ENCODE results near the gene FAM98A.

FAM98A gene

DNA sequence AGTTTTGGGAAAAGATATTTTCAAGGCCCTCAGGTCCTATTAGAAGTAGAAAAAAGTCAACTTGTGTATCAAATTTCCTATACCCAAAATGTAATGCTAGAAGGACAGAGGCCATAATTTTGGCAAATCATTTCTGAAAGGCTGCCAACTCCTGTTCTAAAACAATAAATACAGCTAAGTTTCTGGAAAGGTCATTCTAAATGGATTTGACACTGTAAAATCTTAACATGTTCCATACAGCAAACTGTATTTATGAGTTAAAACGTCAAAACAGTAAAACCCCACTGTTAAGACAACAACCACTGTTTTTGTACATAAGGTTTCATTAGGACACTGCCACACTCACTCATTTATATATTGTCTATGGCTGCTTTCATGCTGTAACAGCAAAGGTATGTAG lies 9.7 kb downstream of the FAM98A start:
- Histone ChIP-seq H3K27ac (replicated peaks) (no peak overlapping the region), H3K4me3 (replicated peaks; ENCODE audit: insufficient read depth, low read length) (no peak overlapping the region), H3K27me3 (ENCODE audit: insufficient read depth, poor library complexity, severe bottlenecking) (no peaks in the 10 kb centered on the region)
- no peak for TF ChIP-seq POLR2AphosphoS5 (IDR thresholded peaks at IDR 0.05; ENCODE audit: low read depth)
- no peak for TF ChIP-seq SPI1 (IDR thresholded peaks at IDR 0.05; ENCODE audit: borderline replicate concordance, low read depth)
- TF ChIP-seq, protein P1, sequence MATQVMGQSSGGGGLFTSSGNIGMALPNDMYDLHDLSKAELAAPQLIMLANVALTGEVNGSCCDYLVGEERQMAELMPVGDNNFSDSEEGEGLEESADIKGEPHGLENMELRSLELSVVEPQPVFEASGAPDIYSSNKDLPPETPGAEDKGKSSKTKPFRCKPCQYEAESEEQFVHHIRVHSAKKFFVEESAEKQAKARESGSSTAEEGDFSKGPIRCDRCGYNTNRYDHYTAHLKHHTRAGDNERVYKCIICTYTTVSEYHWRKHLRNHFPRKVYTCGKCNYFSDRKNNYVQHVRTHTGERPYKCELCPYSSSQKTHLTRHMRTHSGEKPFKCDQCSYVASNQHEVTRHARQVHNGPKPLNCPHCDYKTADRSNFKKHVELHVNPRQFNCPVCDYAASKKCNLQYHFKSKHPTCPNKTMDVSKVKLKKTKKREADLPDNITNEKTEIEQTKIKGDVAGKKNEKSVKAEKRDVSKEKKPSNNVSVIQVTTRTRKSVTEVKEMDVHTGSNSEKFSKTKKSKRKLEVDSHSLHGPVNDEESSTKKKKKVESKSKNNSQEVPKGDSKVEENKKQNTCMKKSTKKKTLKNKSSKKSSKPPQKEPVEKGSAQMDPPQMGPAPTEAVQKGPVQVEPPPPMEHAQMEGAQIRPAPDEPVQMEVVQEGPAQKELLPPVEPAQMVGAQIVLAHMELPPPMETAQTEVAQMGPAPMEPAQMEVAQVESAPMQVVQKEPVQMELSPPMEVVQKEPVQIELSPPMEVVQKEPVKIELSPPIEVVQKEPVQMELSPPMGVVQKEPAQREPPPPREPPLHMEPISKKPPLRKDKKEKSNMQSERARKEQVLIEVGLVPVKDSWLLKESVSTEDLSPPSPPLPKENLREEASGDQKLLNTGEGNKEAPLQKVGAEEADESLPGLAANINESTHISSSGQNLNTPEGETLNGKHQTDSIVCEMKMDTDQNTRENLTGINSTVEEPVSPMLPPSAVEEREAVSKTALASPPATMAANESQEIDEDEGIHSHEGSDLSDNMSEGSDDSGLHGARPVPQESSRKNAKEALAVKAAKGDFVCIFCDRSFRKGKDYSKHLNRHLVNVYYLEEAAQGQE (IDR thresholded peaks at IDR 0.05; ENCODE audit: insufficient replicate concordance, low read depth), result no peak
- TF ChIP-seq, protein P2, sequence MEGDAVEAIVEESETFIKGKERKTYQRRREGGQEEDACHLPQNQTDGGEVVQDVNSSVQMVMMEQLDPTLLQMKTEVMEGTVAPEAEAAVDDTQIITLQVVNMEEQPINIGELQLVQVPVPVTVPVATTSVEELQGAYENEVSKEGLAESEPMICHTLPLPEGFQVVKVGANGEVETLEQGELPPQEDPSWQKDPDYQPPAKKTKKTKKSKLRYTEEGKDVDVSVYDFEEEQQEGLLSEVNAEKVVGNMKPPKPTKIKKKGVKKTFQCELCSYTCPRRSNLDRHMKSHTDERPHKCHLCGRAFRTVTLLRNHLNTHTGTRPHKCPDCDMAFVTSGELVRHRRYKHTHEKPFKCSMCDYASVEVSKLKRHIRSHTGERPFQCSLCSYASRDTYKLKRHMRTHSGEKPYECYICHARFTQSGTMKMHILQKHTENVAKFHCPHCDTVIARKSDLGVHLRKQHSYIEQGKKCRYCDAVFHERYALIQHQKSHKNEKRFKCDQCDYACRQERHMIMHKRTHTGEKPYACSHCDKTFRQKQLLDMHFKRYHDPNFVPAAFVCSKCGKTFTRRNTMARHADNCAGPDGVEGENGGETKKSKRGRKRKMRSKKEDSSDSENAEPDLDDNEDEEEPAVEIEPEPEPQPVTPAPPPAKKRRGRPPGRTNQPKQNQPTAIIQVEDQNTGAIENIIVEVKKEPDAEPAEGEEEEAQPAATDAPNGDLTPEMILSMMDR (IDR thresholded peaks at IDR 0.05; ENCODE audit: insufficient read depth, low read length), result no peak
- no peak for TF ChIP-seq GABPA (IDR thresholded peaks at IDR 0.05; ENCODE audit: low read depth)
- DNase-seq (ENCODE audit: low read depth in 1 of 2, low spot score in 1 of 2), result no peak

DNA sequence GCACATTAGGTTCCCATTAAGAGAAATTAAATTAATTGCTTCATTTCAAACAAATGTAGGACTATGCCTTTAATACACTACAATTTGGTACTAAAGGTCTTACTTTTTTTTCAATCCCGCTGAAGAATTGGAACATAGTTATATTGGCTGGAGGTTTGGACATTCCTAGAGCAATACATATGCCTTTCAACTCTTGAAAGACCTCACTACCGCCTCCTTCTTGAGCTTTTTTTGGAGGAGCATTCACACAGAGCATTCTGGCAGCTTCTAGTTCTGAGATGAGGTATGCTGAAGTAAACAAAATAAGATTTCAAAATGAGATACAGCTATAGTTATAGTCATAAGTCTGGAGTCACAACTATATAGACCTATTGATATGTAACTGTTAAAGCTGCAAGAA lies 10.9 kb downstream of the FAM98A start:
- no peak for DNase-seq (ENCODE audit: low read depth in 1 of 2, low spot score in 1 of 2)
- TF ChIP-seq GABPA (IDR thresholded peaks at IDR 0.05; ENCODE audit: low read depth) (no peak), SPI1 (IDR thresholded peaks at IDR 0.05; ENCODE audit: borderline replicate concordance, low read depth) (no peak), POLR2AphosphoS5 (IDR thresholded peaks at IDR 0.05; ENCODE audit: low read depth) (no peak)
- TF ChIP-seq, protein P2 (IDR thresholded peaks at IDR 0.05; ENCODE audit: insufficient read depth, low read length), result no peak
- TF ChIP-seq, protein P1 (IDR thresholded peaks at IDR 0.05; ENCODE audit: insufficient replicate concordance, low read depth), result no peak
- Histone ChIP-seq H3K4me3 (replicated peaks; ENCODE audit: insufficient read depth, low read length) (no peak overlapping the region), H3K27me3 (ENCODE audit: insufficient read depth, poor library complexity, severe bottlenecking) (no peaks in the 10 kb centered on the region), H3K27ac (replicated peaks) (no peak overlapping the region)

DNA sequence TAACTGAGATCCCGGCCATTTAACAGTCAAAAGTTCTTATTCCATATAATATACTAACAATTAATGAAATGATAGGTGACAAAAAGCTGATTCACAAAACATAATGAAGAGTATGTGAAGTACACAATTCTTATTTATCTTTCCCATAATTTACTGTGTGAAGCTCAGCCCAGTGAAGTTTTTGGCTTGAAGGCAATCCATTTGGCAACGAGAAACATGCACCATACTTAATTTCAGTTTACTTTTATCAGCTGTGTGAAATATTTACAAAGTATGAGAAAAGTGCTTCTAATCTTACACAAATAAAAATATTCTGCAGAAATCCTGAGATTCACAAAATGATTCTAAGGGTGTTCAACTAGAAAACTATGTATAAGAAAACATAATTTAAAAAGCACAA lies 12.3 kb downstream of the FAM98A start:
- Histone ChIP-seq H3K27ac (replicated peaks) (no peak overlapping the region), H3K4me3 (replicated peaks; ENCODE audit: insufficient read depth, low read length) (no peak overlapping the region), H3K27me3 (ENCODE audit: insufficient read depth, poor library complexity, severe bottlenecking) (no peaks in the 10 kb centered on the region)
- DNase-seq (ENCODE audit: low read depth in 1 of 2, low spot score in 1 of 2), result no peak
- TF ChIP-seq POLR2AphosphoS5 (IDR thresholded peaks at IDR 0.05; ENCODE audit: low read depth) (no peak), SPI1 (IDR thresholded peaks at IDR 0.05; ENCODE audit: borderline replicate concordance, low read depth) (no peak), GABPA (IDR thresholded peaks at IDR 0.05; ENCODE audit: low read depth) (no peak)
- TF ChIP-seq, protein P1 (IDR thresholded peaks at IDR 0.05; ENCODE audit: insufficient replicate concordance, low read depth), result no peak
- TF ChIP-seq, protein P2 (IDR thresholded peaks at IDR 0.05; ENCODE audit: insufficient read depth, low read length), result no peak

Data from HL-60 (cell line).